Fibroblast of the aortic adventitia (primary cell): ENCODE data around the gene KIF1B. TPM values are rescaled to one million over a fixed set of nuclear protein-coding genes. Genes with fewer than 3 reads are reported as not detected.

Source experiments
- DNase-seq: peaks from one replicate; pipeline ENCODE4 v3.0.0-alpha.2; 2010; ENCODE audit warnings: low read depth
- H3K4me3 ChIP-seq: 2 replicates; pipeline ENCODE4 v1.5.1; 2011; ENCODE audit warnings: low read depth, mild to moderate bottlenecking, control low read depth, low read length, moderate library complexity
- CTCF ChIP-seq: IDR thresholded peaks from 2 replicates; pipeline ENCODE4 v1.5.1; 2011; ENCODE audit warnings: mild to moderate bottlenecking, low read length, control low read depth, inconsistent platforms; ENCODE audit not compliant: insufficient read depth
- total RNA-seq: library from RNA; depleted of rRNA; stranded (reverse); fragments of >200 nt; gene quantifications from 2 replicates; pipeline ENCODE4 v1.2.3, GENCODE V29; 2012; ENCODE audit warnings: low replicate concordance

The KIF1B gene
- total RNA-seq, 1 donor, result 34.8 TPM

GRCh38 chr1:10236405-10237156 lies 26.2 kb downstream of the KIF1B start:
- peak; percentile 68 for DNase-seq
- no peak for TF ChIP-seq CTCF
- no peak overlapping the region for H3K4me3 ChIP-seq

GRCh38 chr1:10237157-10237539 lies 26.8 kb downstream of the KIF1B start:
- DNase-seq, result no peak
- TF ChIP-seq CTCF, result no peak
- no peak overlapping the region for H3K4me3 ChIP-seq

- no peak for TF ChIP-seq CTCF
- H3K4me3 ChIP-seq, result no peak overlapping the region
- no peak for DNase-seq
Measured at GRCh38 chr1:10242135-10242534, 31.8 kb downstream of the KIF1B start.

- DNase-seq, result no peak
Measured at GRCh38 chr1:10242811-10243210, 32.4 kb downstream of the KIF1B start.

GRCh38 chr1:10245674-10246073 lies 35.3 kb downstream of the KIF1B start:
- DNase-seq, result no peak
- TF ChIP-seq CTCF, result no peak
- H3K4me3 ChIP-seq, result no peak overlapping the region

More at GRCh38 chr1:10242811-10243210, 32.4 kb downstream of the KIF1B start:
- TF ChIP-seq CTCF, result no peak
- H3K4me3 ChIP-seq, result no peak overlapping the region

GRCh38 chr1:10249808-10250457 lies 39.6 kb downstream of the KIF1B start:
- DNase-seq, result no peak
- H3K4me3 ChIP-seq, result no peak overlapping the region
- TF ChIP-seq CTCF, result no peak
